ENCODE measurements around the gene GDI1. TPM values are rescaled to one million over a fixed set of nuclear protein-coding genes. Genes with fewer than 3 reads are reported as not detected.

GDI1 gene
- polyA plus RNA-seq, 1 of the 3 experiments (the other 2 are of a cell fraction), result 408 TPM

- Histone ChIP-seq H3K79me2 (ENCODE audit: insufficient read depth) (peaks cover 19% of the 10 kb centered on the region; the same call in 1 of the 2 replicates), H3K27ac (ENCODE audit: low read depth in 2 of 2, low read length in 1 of 2) (peak overlapping the region; percentile 20 to 77; a peak in 1 of 4 replicates), H3K4me1 (ENCODE audit: control insufficient read depth in 1 of 2, insufficient read depth in 2 of 2, low read depth in 1 of 2, low read length in 1 of 2) (peaks cover 0 to 17% of the 10 kb centered on the region in 2 experiments; a peak in 1 of 4 replicates), H2AFZ (ENCODE audit: low read depth) (no peak overlapping the region), H3K4me3 (ENCODE audit: low read depth in 2 of 2, low read length in 1 of 2) (peak overlapping the region; percentile 56 to 63), H4K20me1 (ENCODE audit: insufficient read depth) (no peaks in the 10 kb centered on the region), H3K9me2 (no peaks in the 10 kb centered on the region), H3K9ac (peak overlapping the region; percentile 49; the same call in 1 of the 2 replicates), H3F3A (replicated peaks; ENCODE audit: insufficient read depth) (no peaks in the 10 kb centered on the region), H3K4me2 (peak overlapping the region; percentile 80), H3K27me3 (ENCODE audit: insufficient read depth) (0 out of 2 replicates have a peak, but pooled peaks cover 11% of the 10 kb centered on the region), H3K9me3 (no peaks in the 10 kb centered on the region), H3K36me3 (replicated peaks in 1 of 2; ENCODE audit: control insufficient read depth in 1 of 2, insufficient read depth in 2 of 2, low read length in 1 of 2) (peaks cover 0 to 14% of the 10 kb centered on the region in 2 experiments)
- CTCF ChIA-PET, result interaction anchor here (1.1 kb wide), 1 partner anchor 86 kb away, joined by 3 read pairs; no protein-coding TSS in a partner anchor
- 57% methylated on average over 18 of the region's 35 CpGs for WGBS (ENCODE audit: low lambda C conversion rate)
- no peak for DNase-seq
- TF ChIP-seq IRF3 (IDR thresholded peaks at IDR 0.05; ENCODE audit: low read depth, low read length) (no peak), MAX (IDR thresholded peaks at IDR 0.05; ENCODE audit: low read depth) (no peak), GABPA (IDR thresholded peaks at IDR 0.05; ENCODE audit: low read depth) (no peak), GATA2 (CRISPR knock-in tag; IDR thresholded peaks at IDR 0.05) (no peak), RFX5 (IDR thresholded peaks at IDR 0.05; ENCODE audit: low read length) (no peak), RCOR1 (IDR thresholded peaks at IDR 0.05; ENCODE audit: low read length) (no peak), TCF12 (IDR thresholded peaks at IDR 0.05) (no peak), POLR2AphosphoS5 (IDR thresholded peaks at IDR 0.05; ENCODE audit: low read depth, low read length) (no peak), CHD2 (IDR thresholded peaks at IDR 0.05; ENCODE audit: low read length, partially characterized antibody) (no peak), SMC3 (IDR thresholded peaks at IDR 0.05; ENCODE audit: low read depth, low read length) (no peak), RAD21 (IDR thresholded peaks at IDR 0.05; ENCODE audit: low read length) (no peak), TEAD4 (IDR thresholded peaks at IDR 0.05; ENCODE audit: borderline replicate concordance, insufficient read depth) (no peak), RXRA (IDR thresholded peaks at IDR 0.05; ENCODE audit: borderline replicate concordance, low read depth) (no peak), NFIC (IDR thresholded peaks at IDR 0.05; ENCODE audit: borderline replicate concordance) (no peak)
- TF ChIP-seq, protein P1, sequence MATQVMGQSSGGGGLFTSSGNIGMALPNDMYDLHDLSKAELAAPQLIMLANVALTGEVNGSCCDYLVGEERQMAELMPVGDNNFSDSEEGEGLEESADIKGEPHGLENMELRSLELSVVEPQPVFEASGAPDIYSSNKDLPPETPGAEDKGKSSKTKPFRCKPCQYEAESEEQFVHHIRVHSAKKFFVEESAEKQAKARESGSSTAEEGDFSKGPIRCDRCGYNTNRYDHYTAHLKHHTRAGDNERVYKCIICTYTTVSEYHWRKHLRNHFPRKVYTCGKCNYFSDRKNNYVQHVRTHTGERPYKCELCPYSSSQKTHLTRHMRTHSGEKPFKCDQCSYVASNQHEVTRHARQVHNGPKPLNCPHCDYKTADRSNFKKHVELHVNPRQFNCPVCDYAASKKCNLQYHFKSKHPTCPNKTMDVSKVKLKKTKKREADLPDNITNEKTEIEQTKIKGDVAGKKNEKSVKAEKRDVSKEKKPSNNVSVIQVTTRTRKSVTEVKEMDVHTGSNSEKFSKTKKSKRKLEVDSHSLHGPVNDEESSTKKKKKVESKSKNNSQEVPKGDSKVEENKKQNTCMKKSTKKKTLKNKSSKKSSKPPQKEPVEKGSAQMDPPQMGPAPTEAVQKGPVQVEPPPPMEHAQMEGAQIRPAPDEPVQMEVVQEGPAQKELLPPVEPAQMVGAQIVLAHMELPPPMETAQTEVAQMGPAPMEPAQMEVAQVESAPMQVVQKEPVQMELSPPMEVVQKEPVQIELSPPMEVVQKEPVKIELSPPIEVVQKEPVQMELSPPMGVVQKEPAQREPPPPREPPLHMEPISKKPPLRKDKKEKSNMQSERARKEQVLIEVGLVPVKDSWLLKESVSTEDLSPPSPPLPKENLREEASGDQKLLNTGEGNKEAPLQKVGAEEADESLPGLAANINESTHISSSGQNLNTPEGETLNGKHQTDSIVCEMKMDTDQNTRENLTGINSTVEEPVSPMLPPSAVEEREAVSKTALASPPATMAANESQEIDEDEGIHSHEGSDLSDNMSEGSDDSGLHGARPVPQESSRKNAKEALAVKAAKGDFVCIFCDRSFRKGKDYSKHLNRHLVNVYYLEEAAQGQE (IDR thresholded peaks at IDR 0.05; ENCODE audit: low read depth, low read length), result no peak
- TF ChIP-seq, protein P2, sequence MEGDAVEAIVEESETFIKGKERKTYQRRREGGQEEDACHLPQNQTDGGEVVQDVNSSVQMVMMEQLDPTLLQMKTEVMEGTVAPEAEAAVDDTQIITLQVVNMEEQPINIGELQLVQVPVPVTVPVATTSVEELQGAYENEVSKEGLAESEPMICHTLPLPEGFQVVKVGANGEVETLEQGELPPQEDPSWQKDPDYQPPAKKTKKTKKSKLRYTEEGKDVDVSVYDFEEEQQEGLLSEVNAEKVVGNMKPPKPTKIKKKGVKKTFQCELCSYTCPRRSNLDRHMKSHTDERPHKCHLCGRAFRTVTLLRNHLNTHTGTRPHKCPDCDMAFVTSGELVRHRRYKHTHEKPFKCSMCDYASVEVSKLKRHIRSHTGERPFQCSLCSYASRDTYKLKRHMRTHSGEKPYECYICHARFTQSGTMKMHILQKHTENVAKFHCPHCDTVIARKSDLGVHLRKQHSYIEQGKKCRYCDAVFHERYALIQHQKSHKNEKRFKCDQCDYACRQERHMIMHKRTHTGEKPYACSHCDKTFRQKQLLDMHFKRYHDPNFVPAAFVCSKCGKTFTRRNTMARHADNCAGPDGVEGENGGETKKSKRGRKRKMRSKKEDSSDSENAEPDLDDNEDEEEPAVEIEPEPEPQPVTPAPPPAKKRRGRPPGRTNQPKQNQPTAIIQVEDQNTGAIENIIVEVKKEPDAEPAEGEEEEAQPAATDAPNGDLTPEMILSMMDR (IDR thresholded peaks at IDR 0.05), result no peak
- POLR2A ChIA-PET, result interaction anchor here (1.5 to 2.4 kb wide), 3 partner anchors 26 to 88 kb away, joined by 5 to 8 read pairs (median 7); partner anchors contain the start of gene RPL10
Measured at GRCh38 chrX:154485150-154486051, 48.4 kb downstream of the GDI1 start.
